Inflammatory macrophage (primary cell): ENCODE data around the gene NBPF1.
"Not testable (repeated sequence)": the region's sequence is repeated elsewhere in the genome, so short reads cannot be mapped to it uniquely, and the experiment has no call there.

Experiments
- DNase-seq, 2 donors: peaks; one replicate each; pipeline ENCODE4 v3.0.0-alpha.2; 2020 to 2022

The NBPF1 gene

DNA sequence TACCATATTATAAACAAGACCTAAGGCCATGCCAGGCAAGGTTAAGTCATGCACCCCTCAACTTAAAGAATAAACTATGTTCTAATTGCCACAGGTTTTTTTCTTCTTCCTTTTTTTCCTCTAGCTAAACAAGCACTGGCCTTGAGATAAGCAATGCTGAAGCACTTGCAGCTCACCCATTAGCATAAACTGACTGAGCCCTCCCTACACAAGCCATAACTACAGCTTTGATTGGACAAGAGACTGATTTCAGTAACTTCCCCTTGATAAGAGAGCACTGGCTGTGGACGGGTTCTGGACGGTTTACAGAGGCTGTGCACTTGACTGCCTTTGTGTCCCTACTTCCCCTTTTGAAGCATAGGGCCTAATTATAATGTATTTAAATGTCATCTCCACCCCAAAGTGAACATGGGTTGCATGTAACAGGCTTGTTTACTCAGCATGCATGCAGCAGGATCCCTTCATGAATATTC is 72.9 kb downstream of the NBPF1 start:
- peak; percentile 9 to 45 for DNase-seq

DNA sequence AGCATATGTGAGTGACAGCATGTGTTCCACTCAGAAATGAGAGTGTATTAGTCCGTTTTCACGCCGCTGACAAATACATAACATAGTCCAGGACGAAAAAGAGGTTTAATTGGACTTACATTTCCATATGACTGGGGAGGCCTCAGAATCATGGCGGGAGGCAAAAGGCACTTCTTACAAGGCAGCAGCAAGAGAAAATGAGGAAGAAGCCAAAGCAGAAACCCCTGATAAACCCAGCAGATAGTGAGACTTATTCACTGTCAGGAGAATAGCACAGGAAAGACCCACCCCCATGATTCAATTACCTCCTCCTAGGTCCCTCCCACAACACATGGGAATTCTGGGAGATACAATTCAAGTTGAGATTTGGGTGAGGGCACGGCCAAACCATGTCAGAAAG is 75.8 kb downstream of the NBPF1 start:
- not testable (repeated sequence) for DNase-seq

DNA sequence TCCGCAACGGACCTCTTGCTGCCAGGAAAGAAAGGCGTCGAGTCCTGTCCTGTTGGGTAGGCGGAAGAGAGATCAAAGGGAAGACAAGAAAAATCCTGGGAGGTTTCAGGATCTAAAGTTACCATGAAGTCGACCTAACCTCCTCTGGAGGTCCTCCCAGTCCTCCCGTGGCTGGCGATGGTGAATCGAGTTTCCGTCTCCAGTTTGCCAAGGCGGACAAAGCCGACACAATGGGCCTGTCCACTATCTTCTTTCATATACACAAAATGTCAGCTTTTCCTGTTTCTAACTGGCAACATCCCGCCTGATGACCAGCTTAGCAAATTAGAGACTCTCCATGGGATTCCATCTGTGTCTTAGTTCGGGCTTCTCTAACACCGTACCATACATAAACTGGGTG is 76.6 kb downstream of the NBPF1 start:
- DNase-seq, result not testable (repeated sequence)

DNA sequence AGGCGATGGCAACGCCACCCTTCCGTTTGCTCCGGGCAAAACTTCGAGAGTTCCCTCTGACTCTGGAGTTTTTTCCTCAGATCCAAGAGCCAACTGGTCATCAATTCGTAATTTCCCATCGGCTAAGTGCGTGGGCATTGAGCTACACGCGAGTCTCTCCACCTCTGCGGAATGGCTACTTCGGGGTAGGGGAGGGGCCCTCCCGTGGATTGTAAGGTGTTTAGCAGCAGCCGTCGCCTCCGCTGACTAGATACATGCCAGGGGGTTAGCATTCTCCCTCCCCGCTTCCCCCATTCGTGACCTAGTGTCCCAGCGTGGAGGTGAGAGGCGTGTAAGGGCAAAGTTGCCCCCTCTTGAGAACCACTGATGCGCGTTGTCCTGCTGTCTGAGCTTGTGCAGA is 77.5 kb downstream of the NBPF1 start:
- not testable (repeated sequence) for DNase-seq

DNA sequence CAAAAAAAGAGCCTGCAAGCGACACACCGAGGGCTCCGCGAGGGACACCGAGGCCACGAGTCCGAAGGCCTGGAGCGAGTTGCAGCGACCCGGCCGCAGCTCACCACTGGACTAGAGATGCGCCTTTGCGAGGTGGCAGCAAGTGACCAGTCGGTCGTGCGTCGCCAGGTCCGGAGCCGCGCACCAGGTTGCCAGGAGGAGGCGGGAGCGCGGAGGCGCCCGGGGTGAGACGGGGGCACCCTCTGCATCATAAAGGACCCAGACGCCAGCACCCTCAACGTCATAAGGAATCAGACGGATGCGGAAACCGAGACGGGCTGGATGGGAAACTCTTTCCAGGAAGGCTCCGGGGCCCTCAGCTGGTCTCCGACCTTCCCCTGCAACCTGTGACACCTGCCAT is 77.9 kb downstream of the NBPF1 start:
- not testable (repeated sequence) for DNase-seq

DNA sequence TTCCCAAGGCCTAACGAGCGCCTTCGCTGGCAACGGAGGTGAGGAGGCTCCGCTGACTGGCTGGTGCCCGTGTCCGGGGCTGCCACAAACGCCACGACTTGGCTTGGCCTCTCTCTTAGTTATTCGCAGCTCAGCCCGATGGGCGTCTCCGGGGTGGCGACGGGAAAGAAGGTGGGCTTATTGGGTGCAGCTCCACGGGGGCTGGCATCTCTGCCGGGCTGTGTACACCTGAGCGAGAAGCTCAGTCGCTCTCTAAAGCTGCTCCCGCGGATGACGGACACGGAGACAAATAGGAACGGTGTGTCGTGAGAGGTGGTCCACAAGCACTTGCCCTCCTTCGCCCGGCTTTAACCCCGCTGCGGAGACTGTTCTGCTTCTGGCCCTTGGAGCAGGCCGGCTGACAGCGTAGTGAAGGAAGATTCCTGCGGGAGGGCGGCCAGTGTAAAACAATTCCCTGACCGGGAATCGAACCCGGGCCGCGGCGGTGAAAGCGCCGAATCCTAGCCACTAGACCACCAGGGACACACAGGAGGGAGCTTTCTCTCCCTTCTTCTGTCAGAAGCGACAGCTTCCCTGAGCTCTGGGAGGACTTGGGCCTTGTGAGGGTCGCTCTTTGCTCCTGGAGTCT is 78.4 kb downstream of the NBPF1 start:
- DNase-seq, result not testable (repeated sequence)

DNA sequence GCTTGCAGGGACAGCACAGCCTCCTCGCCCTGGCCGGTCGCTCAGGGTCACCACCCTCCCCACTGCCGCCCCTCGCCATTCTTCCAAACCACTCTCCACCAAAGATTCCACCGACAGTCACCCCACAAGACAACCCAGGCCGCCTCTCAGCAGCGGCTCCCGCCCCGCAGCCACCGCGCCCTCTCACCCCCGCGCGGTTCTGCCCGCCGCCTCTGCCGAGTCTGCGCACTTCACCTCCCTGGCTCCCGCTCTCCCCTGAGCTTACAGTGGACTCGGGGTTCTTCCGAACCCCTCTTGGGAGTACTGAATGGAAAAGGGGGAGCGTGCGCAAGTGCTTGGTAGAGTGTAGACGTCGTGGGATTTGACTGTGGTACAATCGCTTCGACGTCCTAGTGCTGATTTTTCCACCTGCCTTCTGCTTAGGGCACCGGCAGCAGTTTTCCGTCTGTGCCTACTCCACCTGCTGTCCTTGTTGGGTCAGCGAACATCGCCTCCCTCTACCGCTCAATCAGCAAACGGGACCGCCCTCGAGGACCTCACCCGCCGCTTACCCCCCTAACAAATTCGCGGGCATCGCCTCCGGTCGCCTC is 79.0 kb downstream of the NBPF1 start:
- DNase-seq, result not testable (repeated sequence)

DNA sequence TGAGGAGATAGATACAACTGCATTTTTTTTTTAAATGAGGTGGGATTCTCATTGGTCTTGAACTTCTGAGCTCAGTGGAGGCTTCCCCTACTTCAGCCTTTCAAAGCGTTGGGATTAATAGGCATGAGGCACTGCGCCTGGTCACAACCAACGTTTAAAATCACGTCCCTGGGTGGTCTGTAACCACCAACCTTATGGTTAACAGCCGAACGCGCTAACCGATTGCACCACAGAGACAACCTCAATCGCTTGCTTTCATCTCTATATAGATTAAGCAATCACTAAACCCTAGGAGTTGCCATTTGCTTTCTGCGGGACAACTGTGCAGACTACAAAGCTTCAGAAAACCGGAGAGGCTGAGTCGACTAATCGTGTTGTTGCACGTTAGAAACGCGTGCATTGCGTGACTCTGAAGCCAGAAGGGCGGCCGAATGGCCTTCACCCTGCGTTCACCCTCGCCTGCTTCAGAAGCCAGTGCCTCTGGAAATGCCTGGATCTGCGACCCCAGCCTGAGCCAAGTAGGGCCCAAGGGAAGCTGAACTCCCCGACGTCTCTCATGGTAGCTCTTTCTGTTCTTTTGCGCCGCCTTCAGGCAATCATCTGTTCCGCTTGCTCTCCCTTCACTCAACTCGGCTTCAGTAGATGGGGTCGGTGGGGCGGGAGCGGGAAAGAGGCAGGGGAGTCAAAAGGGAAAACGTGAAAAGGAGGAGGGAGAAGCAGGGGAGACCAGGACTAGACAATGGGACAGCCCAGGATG is 81.0 kb downstream of the NBPF1 start:
- not testable (repeated sequence) for DNase-seq

DNA sequence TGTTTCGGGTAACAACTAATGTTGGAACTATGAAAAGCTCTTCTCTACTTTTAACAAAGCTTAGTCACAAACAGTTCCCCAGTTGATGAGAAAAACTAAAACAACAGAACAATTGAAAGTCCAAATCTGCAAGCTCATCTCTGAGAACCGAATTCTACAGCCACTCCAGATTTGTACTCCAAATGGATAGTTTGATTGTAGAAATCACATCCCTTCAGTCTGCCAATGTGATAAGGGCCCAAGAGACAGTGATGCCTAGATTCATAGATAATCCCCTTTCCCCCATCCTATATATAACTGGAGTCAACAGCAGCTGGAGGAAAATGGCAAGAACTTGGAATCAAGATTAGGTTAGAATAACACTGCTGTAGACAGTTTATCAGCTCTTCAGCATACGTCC is 85.0 kb downstream of the NBPF1 start:
- not testable (repeated sequence) for DNase-seq

DNA sequence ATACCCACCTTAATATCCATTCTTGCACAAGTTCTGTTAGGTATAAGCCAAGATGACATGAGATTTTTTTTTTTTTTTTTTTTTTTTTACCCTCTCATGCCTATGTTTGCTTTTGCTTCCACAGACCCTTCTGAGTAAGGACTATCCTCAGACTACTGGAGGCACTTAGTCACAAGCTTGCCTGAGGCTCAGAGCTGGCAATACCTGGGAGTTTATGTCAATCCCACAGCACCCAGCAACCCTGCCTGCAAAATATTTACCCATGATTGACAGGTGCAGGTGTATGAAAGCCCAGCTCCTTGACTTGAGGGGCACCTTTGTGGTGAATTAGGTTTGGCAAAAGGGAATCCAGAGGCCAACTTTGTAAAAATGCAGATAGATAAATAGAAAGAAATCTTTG is 87.6 kb downstream of the NBPF1 start:
- not testable (repeated sequence) for DNase-seq

DNA sequence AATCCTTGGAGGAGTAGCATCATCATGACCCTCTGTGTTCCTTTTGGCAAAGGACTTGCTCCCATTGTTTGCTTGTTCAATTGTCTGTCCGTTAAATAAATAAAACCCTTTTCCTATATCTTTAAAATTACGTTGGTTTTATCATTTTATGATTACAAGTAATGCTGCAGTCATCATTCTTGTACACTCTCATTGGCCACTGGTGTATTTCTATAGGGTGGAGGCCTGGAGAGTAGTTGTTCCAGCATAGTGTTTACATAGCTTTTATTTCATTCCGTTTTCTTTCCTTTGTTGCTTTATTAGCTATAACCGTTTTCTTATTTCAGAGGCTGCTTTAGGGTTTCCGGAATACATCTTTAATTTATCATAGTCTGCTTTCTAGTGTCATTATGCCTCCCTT is 91.7 kb downstream of the NBPF1 start:
- DNase-seq, result not testable (repeated sequence)

DNA sequence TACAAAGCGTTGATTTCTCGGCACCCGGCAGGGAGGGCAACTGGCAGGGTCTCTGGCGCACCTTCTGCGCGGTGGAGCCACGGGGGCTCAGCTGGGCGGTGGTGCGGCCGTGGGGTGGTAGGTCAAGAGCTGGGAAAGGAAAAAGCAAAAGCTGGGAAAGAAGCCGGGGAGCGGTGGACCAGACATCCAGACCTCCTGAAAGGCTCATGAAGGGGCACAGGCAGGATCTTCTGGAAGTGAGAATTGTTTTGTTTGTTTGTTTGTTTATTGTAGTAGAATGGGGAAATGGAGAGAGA is 92.1 kb downstream of the NBPF1 start:
- no peak for DNase-seq

DNA sequence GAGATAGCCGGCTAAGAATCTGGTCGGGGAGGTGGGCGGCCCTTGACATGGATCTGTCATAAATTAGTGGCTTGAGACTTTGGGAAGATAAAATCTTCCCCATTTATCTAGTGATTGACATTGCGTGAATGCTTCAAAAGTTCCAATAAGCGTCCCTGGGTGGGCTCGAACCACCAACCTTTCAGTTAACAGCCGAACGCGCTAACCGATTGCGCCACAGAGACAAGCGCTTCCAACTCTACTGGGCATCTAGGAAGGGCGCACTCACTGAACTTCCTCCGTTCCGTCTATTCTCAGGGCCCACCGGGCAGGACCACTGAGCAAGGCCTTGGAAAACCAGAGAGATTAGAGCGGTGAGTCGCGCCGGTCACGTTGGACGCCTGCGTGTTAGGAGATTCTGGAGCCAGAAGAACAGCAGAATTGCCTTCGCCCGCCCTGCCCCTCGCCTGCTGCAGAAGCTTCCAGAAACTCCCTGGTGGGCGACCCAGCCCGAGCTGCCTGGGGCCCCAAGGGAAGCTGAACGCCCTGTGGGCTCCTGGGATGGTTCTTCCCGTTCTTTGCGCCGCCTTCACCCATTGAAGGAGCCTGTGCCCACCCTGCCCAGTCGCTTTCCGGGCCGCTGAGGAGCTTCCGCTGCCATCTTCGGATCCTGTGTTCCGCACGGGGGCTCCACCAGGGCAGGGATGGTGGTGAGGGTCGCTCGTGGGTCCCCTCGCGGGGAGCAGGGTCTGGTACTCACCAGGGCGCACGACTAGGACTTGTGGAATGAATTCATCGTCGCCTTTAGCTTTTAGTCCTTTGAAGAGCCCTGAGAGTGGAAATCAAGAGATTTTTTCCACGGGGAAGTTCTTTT is 92.7 kb downstream of the NBPF1 start:
- not testable (repeated sequence) for DNase-seq

DNA sequence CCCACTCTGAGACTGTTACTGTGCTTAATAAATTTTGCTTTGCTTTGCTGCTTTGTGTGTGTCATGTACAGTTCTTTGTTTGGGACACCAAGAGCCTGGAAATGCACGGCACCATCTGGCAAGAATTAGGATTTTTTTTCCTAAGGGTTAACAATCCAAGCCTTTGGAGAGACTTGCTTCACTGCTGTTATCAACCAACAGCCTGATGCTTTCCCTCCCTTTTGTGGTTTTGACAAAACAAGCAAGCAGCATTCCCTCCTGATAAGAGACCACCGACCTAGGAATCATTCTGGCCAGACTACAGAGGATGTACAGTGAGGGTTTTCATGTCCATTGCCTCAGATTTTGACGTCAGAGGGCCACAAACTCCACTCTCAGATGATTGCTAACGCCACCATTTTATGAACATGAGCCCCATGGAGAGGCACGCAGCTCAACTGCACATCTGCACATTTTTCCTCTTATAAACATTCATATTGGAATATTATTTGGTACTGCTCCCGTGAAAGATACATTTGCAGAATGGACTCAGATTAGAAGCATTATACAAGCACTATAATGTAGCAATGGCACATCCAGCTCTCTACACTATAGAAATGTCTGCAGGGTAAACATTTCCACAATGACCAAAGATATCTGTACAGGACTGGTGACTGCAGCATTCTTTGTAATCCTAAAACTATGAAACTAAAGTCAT is 94.0 kb downstream of the NBPF1 start:
- not testable (repeated sequence) for DNase-seq

DNA sequence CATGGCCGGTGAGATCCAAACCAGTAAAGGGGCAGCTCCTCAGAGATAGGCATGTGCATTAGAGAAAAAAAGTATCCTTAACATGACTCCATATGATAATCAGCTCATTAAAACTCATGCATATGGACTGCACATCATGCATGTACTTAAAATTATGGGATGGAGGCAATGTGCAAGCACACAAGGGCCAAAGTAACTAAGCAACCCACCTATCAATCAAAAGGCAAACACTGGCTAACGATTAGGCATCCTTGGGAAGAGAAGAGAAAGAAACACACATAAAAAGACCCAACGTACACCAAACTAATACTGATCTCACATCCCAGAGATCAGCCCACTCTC is 94.5 kb downstream of the NBPF1 start:
- not testable (repeated sequence) for DNase-seq

DNA sequence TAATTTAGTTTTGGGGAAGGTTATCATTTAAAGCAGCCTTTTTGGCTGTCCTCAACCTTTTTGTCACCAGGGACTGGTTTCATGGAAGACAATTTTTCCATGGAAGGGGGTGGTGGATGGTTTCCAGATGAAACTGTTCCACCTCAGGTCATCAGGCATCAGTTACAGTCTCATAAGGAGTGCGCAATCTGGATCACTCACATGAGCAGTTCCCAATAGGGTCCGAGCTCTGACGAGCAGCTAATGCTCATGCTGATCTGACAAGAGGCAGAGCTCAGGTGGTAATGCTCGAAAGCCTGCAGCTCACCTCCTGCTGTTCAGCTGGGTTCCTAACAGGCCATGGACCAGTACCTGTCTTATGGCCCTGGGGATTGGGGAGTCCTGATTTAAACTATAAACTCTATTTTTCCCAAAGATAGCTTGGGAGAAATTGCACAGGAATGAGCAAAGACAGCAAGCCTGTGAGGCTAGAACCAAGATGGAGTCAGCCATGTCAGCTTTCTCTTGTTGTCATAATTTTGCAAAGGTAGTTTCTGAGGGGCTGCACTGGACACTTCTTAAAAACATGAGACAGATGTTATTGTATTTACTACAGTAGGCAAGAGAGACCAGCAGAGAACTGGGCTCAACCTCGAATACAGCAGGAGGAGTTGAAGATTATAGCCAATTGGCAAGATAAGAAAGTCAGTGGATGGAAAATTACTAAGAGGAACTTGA is 96.5 kb downstream of the NBPF1 start:
- not testable (repeated sequence) for DNase-seq

DNA sequence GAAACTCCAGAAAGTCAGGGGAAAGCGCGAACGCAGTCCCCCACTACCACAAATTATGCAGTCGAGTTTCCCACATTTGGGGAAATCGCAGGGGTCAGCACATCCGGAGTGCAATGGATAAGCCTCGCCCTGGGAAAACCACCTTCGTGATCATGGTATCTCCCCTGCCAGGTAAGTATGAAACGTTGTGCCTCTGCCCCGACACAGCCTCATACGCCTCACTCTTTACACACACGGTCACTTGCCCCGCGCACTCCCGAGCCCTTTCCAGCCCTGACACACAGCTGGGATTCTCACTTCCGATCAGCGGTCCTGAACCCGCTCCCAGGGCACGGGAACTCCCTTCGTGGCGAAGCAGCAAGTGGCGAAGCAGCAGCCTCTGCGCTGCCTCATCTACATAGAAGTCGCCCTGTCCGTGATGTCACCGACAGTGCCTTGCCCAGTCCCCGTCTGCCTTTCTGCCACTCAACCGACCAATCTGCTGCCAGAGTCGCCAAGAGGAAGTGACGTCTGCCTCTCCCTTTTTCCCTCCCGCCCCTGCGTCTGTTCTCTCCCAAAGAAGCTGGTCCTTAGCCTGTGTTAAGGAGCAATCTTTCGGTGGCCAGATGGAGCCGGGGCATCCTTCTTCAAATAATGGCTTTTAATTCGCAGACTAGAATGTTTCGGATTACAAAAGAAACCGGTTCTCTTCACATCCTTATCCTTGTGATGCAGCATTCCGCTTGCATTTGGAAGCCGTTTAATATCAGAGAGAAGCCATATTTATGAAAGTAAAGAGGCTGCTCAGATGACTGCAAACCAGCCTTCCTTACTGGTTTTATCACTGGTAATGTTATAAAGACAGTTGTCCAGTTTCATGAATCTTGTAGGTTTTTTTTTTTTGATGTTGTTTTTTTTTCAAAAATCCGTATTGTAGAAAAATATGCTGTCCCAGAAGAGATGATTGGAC is 99.0 kb downstream of the NBPF1 start, which contains the start of gene RNU1-1:
TSS of gene RNU1-1 (minus strand) at position 179 of the 949 bp plus-strand sequence.
- DNase-seq, result peak; percentile 46 to 83

DNA sequence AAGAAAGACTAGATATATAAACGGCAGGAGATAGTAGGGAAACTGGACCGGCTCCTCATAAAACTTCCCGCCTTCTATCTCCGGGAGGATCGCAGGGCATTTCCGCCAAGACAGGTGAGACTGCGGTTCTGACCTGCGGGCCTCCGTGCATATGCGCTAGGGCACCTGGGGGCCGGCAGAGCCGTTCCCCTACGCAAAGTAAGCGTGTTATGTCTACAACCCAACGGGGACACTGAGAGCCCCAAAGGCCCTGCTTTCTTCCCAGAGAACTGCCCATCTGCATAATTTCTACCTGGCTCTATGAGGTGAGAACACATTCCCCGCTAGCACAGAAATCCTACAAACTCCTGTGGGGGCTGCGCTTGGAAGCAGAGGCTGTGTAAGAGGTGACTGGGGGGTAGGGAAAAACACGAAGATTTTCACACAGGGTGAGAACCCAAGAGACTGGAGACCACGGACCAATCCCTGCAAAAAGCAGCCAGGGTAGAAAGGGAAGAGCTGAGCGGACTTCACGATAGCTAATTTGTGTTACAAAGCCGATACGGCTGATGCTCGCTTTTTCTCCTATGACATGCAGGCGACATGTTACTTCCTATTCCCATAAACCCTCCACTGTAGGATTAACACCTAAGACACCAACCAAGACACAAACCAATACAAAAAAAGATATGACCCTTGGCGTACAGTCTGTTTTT is 99.8 kb downstream of the NBPF1 start:
- peak; percentile 90 to 91 for DNase-seq

DNA sequence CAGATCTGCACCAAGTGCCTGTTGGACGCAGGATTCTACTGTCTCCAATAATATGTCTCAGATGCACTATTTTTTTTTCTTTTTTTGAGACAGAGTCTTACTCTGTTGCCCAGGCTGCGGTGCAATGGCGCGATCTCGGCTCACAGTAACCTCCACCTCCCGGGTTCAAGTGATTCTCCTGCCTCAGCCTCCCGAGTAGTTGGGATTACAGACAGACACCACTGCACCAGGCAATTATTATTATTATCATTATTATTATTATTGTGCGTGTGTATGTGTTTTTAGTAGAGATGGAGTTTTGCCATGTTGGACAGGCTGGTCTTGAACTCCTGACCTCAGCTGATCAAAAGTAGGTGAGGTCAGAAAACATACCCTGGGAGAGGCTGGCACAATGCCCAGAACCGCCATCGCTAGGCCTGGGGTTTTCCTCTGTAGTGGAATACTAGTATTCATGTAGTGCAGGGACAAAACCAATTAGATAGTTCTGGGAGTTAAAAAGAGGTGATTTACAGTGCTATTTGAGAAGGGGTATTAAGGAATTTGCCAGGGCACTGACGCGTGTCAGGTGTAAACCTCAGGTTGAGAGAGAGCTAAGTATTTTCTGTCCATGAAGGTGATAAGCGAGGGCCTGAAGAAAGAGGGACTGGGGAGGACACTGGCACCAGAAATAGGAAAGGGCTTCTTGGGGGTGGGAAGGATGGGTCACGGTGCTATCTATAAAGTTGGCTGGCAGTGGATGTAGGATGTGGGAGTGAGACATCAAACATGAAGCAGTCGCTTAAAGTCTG is 100.5 kb downstream of the NBPF1 start:
- DNase-seq, result not testable (repeated sequence)
